ENCODE results near the gene GOLGA6D.
"Not testable (repeated sequence)": the region's sequence is repeated elsewhere in the genome, so short reads cannot be mapped to it uniquely, and the experiment has no call there.

Gene GOLGA6D

DNA sequence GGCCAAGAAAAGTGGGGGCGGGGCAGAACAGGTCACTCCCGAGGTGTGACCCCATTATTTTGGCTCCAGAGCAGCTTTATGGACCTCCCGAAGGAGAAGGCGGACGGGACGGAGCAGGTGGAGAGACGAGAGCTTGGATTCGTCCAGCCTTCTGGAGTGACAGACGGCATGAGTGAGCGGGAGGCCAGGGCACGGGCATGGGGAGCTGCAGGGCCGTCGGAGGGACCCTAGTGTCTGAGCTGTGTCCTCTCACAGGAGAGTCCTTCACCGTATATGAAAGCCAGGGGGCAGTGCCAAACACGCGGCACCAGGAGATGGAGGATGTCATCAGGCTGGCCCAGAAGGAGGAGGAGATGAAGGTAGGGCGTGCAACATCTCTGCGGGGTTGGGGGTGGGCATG is 11.0 kb downstream of the GOLGA6D start:
- DNase-seq = not testable (repeated sequence)

DNA sequence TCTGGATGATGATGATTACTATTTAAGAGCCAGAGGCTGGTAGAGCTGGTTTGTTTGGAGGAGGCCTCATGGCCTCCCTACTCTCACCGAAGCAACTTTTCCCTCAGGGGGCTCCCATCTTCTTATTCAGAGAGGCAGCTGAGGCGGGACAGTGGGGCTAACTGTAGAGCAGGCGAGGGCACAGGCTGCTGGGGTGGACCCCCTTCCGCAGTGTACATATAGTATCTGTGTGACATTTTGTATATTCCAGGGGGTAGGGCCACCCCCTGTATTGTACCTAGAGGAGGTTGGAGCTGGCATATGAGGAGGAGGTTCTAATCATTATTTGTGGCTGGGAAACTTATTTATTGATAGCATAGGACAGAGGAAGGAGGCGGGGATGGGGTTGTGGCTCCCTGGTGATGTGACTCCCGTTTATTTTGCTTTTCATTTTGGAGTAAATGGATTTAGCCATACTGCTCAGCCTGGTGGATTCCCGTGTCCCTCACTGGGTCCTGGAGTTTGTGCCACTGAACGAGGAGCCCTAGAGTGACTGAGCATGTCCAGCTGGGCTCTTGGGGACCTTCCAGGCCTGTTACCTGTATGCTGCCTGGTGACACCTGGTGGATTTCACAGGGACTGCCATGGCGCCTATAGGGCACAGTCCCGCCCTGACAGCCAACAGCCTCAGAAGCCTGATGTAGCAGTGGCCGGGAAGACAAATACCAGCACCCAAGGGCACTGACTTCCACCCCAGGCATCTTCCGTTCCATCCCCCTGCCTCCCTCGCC is 16.1 kb downstream of the GOLGA6D start:
- DNase-seq = not testable (repeated sequence)

DNA sequence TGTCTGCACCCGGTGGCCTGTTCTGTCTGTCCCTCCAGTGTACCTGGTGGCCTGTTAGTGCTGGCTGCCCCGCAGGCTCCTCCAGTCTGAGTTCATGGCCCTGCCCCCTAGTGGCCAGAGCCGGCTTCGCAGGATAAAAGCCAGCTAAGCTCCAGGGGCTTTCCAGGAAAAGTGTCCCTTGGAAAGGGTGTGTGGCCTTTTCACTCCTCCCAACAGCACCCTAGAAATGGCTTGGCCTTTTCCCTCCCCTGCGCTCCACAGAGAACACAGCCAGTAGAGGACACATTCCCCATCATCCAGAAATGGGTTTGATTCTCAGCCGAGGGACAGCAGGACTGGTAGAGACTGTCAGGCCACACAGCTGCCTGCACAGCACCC is 16.7 kb downstream of the GOLGA6D start:
- DNase-seq = not testable (repeated sequence)

DNA sequence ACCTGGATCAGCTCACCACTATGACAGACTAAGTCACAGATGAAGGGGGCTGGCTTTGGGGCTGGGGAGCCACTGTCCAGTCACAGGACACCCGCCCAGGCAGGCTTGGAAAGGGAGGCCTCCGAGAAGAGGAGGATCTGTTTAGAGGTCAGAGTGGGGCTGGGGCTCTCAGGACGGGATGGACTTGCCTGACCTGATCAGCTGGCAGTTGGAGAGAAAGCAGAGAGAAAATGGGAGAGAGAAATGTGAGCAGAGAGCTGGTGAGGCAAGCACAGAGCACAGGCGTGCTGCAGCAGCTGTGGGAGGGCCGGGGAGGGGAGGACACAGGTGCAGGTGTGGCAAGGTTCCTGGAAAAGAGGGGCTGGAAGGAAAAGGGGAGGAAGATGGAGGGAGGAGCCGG is 17.4 kb downstream of the GOLGA6D start:
- not testable (repeated sequence) for DNase-seq

DNA sequence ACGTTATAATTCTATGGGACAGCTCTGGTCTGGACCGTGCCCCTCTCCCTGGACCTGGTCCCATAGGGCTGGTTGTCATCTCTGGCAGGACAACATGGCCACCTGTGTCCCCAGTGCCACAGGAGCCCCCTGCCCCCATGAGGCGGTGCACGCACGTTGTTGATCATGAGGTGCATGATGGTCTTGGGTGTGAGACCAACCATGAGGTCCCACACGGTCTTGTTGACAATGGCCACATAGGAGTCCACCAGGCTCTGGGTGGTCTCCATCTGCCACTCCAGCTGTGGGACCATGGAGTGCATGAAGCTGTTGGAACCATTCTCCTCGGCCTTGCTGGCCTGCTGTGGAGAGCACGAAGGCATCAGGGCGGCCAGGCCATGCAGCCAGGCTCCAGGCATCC is 19.7 kb downstream of the GOLGA6D start:
- DNase-seq = no peak

DNA sequence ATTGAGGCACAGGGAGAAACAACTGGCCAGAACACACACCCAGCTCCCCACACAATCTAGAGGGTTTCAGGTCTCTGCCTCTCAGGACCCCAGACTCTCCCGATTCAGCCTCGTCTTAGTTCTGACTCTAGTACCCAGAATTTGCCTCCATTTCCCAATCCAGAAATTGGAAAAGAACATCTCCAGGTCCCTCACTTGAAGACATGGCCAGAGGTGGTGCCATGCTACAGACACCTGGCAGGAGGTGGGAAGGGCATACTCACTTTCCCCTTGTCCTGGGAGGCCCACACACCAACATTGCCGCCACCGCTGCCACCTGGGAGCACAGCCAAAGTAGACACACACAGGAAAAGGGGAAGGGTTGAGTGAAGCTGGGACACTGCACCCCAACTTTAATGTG is 20.1 kb downstream of the GOLGA6D start:
- DNase-seq = not testable (repeated sequence)

DNA sequence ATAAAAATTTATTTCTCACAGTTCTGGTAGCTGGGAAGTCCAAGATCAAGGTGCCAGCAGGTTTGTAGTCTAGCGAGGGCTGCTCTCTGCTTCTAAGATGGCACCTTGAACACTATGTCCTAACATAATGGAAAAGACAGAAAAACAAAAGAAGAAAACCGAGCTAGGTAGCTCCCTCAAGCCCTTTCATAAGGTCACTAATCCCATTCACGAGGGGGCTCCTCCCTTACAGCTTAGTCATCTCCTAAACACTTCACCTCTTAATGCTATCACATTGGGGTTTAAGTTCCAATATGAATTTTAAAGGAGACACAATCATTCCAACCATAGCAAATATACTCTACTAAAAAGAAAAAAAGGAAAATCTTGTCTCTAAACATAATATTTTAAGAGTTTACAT is 23.6 kb downstream of the GOLGA6D start:
- DNase-seq = no peak

DNA sequence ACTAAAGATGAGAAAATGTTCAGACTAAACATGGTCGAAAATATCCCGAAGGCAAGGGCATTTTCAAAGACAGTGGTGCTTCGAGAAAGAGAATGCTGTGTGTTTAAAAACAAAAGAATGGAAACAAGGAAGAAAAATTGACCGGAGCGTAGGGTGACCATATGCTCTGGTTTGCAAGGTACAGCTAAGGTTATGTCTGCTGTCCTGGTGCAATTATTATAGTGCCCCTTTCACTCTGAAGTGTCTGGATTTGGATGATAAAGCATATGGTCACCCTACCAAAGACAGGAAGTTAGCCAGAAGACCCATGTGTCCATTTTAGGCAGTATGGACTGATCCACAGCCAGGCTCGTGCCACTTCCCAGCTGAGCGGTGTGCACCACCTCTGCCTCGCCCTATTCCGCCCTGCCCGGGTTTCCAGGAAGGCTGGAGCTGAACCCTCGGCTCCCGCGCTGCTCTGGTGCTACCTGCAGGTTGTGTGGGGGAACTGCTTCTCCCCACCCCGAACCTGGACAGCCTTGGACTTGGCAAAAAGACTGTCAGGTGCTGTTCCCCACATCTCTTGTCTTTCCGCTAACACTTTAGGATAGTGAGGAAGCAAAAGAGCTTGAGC is 25.2 kb downstream of the GOLGA6D start:
- no peak for DNase-seq

DNA sequence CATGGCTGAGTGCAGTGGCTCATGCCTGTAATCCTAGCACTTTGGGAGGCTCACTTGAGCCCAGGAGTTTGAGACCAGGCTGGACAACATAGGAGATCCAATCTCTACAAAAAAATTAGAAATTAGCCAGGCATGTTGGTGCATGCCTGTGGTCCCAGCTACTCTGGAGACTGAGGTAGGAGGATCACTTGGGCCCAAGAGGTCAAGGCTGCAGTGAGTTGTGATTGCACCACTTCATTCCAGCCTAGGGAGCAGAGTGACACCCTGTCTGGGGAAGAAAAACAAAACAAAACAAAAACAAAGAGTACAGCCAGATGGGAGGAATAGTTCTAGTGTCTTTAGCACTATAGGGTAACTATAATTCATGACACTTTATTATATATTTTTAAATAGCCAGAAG is 27.1 kb downstream of the GOLGA6D start:
- no peak for DNase-seq

DNA sequence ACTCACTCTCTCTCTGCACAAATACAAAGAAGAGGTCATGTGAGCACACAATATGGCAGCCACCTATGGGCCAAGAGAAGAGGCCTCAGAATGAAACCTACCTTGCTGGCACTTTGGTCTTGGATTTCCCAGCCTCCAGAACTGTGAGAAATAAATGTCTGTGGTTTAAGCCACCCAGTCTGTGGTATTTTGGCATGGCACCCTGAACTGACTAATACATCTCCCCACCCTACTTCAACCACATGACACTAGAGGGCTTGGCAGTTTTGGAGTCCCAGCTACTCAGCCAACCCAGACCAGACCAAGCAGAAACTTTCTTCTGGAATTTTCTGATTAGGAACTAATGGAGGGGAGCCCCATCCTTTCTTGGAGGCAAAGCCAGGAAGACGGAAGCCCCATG is 29.9 kb downstream of the GOLGA6D start:
- not testable (repeated sequence) for DNase-seq

DNA sequence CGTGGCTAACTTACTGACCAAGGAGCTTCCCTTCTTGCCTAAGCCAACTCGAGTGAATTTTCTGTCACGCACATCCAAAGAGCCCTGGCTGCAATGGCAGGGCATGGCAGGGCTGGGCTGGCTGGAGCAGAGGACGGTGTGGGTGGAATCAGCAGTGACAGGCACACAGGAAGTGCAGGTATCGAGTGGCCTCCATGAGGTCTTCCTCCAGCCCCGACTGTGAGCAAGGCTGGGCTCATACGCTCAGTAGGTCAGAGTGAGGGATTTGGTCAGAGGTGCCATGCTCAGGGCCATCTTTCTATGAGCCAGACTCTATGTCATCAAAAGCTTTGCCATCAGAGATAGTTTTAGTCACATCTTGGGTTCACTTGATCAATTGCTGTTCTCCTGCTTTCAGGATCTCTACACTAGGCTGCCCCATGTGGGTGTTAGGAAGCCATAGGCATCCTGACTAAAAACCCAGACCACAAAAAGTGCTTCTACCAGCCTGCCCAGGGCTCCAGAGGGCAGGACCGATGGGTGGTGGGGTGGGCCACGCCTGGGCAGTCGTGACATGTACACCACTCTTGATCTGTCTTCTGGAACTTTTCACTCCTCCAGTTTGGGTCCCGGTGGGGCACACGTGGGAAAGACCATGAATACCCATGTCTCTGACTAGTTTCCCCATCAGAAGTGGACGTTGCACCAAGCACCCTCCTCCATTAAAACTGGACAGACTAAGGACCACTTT is 30.6 kb downstream of the GOLGA6D start:
- DNase-seq = no peak

DNA sequence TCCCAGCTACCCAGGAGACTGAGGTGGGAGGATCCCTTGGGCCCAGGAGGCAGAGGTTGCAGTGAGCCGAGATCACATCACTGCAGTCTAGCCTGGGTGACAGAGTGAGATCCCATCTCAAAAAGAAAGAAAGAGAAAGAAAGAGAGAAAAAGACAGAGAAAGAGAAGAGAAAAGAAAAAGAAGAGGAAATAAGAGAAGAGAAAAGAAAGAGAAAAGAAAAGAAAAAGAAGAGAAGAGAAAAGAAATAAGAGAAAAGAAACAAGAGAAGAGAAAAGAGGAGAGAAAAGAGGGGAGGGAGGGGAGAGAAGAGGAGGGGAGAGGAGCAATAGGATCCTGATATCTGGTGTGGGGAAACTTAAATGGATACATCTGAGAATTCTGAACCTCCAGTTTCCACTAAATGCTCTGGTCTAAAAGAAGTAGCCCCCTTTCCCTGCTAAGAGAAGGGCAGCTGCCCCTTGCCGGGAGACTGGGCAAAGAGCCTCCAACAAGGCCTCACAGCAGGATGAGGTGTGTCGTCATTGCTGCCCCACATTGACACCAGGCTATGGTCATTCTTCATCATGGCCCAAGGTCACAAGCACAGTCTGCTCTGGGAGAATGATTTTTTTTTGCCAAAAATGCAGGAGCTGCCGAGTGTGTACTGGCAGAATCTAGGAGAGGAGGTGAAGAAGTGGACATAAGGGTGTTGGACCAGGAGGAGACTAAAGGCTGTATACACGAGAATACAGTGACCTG is 32.1 kb downstream of the GOLGA6D start:
- DNase-seq = no peak

DNA sequence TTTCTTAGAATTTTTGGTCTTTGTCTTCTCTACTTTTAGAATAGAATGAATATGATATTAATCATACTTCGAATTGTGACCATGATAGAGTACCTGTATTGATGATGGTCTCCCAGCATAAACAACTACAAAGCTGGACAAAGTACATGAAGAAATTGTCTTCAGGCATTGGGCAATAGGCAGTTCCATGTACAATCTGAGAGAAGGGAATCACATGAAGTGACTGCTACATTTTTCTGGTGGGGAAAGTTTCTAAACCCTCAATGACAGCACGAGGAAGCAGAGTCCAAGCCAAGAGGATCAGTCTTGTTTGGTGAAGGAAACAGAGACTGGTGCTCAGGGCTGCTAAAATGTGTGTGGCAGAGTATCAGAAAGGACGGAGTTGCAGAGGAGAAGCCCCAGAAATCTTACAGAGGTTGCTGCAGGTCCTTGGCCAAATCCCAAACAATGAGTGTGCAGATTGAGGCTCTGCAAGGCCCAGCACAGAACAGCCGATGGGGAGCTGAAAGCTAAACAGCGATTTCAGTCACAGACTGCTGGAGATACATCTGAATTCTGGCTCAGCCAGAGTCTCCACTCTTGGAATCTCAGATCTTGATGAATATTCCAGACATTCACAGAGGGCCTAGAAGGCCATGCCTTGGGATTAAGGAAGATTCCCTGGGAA is 36.7 kb downstream of the GOLGA6D start:
- DNase-seq = not testable (repeated sequence)

DNA sequence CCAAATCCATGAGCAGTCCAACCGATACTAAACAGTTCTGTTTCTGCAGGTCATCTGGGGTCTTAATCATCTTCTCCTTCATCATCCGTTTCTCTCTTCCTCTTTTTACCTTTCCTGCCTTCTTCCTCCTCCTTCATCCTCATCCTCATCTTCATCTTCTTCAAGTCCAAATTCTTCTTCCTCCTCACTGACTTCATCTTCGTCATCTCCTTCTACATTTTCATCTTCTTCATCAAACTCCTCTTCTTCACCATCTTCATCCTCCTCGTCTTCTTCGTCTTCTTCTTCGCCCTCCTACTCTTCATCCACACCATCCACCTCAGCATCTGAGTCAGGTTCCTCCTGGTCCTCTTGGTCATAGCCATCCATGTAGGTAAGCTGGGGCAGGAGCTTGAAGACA is 39.1 kb downstream of the GOLGA6D start:
- DNase-seq = no peak

DNA sequence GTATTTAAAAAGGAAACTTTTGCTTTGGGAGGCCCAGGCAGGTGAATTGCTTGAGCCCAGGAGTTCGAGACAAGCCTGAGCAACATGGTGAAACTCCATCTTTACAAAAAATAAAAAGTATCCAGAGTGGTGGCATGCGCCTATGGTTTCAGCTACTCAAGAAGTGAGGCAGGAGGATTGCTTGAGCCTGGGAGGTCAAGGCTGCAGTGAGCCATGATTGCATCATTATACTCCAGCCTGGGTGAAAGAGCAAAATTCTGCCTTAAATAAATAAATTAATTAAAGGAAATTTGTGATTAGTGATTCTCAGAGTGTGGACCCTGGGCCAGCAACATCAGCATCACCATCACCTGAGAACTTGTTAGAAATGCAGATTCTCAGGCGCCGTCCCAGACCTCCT is 43.3 kb downstream of the GOLGA6D start:
- DNase-seq = no peak

DNA sequence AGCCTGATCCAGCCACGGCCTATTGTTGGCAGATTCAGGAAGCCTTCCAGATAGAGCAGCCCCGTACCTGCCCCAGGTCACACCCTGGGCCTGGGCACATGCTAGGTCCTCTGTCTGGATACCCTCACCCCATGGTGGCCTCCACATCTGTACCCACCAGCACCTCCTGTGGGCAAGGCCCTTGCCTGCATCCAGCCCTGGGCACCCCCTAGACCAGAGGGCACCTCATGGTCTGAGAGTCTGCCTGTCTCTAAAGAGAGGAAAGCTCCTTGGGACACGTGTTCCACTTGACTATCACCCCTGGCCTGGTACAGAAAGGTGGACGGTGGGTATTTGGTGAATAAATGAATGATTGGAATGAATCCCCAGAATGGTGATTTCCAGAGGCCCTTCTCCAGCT is 44.4 kb downstream of the GOLGA6D start:
- DNase-seq = no peak

DNA sequence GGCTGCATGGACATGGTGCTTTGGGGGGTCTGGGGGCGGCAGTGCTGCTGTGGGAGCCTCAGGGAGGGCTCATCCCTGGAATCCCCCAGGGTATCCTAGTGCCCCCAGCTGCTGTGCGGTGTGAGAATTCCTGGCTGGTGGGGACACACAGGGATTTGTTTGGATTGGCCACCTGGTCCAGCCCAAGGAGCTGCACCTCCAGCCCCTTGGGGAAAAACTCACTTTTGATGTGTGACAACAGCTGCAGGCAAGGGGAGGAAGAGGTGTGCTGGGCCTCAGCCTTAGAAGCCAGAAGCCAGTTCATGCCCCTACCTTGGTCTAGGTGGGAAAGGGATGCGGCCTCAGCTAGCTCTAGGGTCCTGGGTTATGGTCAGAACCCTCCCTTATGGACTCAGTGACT is 44.9 kb downstream of the GOLGA6D start:
- DNase-seq = no peak

DNA sequence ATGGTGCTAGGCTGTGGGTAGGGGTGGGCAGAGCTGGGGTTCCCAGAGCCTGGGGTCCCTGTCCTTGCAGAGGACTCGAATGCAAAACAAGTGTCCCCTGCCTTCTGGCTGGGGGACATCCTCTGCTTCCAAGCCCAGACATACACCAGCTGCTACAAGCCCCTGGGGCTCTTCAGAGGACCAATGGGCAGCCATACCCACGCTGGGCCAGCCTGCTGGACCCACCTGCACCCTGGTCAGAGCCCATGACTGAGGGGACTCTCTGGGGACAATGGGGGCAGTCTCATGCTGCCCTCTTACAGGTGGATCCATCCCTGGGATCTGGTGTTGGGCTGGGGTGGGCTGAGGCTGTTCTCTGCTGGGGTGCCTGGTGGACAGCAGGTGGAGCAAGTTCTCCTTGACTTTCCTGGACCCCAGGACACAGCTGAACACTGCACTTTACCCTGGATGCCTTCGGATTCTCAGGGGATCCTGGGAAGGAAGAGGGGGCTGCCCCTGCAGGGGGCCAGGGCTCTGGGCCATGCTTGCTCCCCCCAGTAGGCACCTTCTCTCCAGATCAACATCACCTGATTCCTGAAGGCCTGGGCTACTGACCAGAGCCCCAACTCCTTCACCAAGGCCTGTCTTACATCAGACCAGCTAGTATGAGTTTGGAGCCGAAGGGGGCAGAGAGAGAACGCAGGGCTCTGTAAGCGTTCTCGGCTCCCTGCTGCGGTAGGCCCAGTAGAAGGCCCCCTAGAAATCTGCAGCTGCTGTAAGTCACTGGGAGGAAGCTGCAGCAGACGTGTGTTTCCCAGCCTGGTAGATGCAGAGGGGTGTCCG is 46.1 kb downstream of the GOLGA6D start:
- DNase-seq = no peak

DNA sequence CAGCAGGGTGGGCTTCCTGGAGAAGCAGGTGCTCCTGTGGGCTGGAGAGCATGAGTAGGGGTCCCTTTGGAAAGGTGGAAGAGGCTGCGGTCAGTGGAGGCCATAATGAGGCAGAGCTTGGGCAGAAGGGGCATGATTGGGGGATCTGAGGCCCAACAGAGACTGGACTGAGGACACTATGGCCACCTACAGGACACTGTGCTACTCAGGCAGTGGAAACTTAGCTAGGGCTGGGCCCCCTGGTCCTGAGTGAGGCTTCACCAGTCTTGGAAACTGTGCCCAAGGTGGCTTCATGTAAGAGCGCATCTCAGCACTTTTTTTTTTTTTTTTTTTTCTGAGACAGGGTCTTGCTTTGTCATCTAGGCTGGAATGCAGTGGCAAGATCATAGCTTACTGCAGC is 46.9 kb downstream of the GOLGA6D start:
- DNase-seq = no peak

DNA sequence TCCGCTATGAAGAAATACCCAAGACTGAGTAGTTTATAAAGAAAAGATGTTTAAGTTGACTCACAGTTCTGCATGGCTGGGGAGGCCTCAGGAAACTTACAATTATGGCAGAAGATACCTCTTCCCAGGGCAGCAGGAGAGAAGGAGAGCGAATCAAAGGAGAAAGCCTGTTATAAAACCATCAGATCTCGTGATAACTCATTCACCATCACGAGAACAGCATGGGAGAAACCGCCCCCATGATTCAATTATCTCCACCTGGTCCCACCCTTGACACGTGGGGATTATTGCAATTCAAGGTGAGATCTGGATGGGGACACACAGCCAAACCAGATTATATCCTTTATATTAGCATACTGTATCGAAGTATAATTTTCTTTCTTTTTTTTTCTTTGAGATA is 49.5 kb downstream of the GOLGA6D start:
- DNase-seq = not testable (repeated sequence)

DNA sequence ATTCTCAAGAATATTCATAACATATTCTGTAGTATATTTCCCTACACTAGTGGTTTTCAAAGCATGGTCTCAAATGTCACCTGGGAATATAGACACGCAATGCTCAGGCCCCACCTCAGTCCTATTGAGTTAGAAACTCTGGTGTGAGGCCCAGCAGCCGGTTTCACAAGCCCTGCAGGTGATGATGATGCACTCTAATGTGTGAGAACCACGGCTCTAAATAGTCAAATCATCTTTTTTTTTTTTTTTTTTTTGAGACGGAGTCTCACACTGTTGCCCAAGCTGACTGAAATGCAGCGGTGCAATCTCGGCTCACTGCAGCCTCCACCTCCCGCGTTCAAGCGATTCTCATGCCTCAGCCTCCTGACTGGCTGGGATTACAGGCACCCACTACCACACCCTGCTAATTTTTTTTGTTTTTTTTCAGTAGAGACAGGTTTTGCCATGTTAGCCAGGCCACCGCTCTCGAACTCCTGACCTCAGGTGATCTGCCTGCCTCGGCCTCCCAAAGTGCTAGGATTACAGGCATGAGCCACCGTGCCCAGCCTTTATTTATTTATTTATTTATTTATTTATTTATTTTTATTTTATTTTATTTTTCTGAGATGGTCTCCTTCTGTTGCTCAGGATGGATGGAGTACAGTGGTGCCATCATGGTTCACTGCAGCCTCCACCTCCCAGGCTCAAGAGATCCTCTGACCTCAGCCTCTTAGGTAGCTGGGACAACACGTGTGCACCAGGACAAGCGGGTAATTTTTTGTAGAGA is 51.2 kb downstream of the GOLGA6D start:
- not testable (repeated sequence) for DNase-seq
